BE2C (cell line): ENCODE measurements around the gene LRBA.
A peak's percentile ranks its signal among the peaks of the same experiment; 100 is the strongest.
"Not testable (repeated sequence)": the region's sequence is repeated elsewhere in the genome, so short reads cannot be mapped to it uniquely, and the experiment has no call there.

Source experiments
- DNase-seq: peaks from one replicate; pipeline ENCODE4 v3.0.0-alpha.2; 2020
- H3K27me3 ChIP-seq: fragments of 250-450 bp; sonication (Bioruptor Pico); 2 replicates; pipeline ENCODE4 v1.5.1; 2020; ENCODE audit warnings: mild to moderate bottlenecking
- H3K36me3 ChIP-seq: fragments of 250-450 bp; sonication (Bioruptor Pico); 2 replicates; pipeline ENCODE4 v1.5.1; 2020; ENCODE audit warnings: mild to moderate bottlenecking
- H3K4me1 ChIP-seq: fragments of 250-450 bp; sonication (Bioruptor Pico); 2 replicates; pipeline ENCODE4 v1.5.1; 2020
- H3K4me3 ChIP-seq: 2 replicates; pipeline ENCODE4 v1.5.1; 2011; ENCODE audit warnings: low read depth, low read length
- H3K9me3 ChIP-seq: fragments of 250-450 bp; sonication (Bioruptor Pico); 2 replicates; pipeline ENCODE4 v1.5.1; 2020
- CTCF ChIP-seq: IDR thresholded peaks from 2 replicates; pipeline ENCODE4 v1.5.1; 2012; ENCODE audit warnings: mild to moderate bottlenecking, low read depth, low read length

The LRBA gene

GRCh38 chr4:150679765-150680343, 335.2 kb downstream of the LRBA start:
- Histone ChIP-seq H3K27me3 (no peaks in the 10 kb centered on the region), H3K9me3 (no peaks in the 10 kb centered on the region), H3K4me1 (peaks cover 16% of the 10 kb centered on the region), H3K36me3 (no peaks in the 10 kb centered on the region), H3K4me3 (peak overlapping the region; percentile 59)
- TF ChIP-seq CTCF: no peak
- no peak for DNase-seq

DNA sequence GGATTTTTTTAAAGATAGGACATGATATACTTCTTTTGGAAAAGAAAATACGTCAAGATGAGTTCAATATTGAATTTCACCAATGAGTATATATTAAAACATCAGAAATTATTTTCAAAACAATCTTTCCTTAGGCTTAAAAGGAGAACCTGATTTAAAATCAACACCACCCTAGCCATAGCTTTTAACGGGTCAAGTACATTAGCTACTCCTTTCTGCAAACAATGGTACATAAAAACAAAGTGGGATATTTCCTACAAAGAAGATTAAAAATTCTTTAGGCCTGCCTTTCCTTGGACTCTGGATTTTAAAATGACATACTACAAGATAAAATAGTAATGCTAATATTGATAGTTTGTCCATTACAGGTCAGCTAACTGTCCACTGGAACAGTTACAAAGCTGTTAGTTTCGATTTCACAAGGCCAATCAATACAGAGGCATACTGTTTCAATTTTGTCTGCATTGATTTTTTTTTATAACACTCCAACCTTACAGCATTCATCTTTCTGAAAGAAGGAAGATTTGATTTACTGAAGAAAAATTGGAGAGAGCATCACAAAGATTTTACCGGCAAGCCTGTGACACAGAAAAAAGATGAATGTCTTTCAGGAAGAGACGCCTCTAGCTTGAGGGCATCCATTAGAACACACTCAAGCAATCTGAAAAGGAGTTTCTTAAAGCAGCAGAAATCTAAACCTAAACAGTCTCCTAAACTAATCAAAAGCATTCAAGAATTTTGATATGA, 335.9 kb downstream of the LRBA start:
- peak overlapping the region; percentile 59 for H3K4me3 ChIP-seq
- no peaks in the 10 kb centered on the region for H3K27me3 ChIP-seq
- H3K4me1 ChIP-seq: peaks cover 16% of the 10 kb centered on the region
- no peak for TF ChIP-seq CTCF
- H3K9me3 ChIP-seq: no peaks in the 10 kb centered on the region
- no peak for DNase-seq
- no peaks in the 10 kb centered on the region for H3K36me3 ChIP-seq

- Histone ChIP-seq H3K4me3 (no peak overlapping the region), H3K9me3 (no peaks in the 10 kb centered on the region), H3K36me3 (no peaks in the 10 kb centered on the region), H3K27me3 (no peaks in the 10 kb centered on the region), H3K4me1 (no peaks in the 10 kb centered on the region; the same call in 1 of the 2 replicates)
- no peak for TF ChIP-seq CTCF
- no peak for DNase-seq
These were observed 341.3 kb downstream of the LRBA start for GRCh38 chr4:150673793-150674192.

DNA sequence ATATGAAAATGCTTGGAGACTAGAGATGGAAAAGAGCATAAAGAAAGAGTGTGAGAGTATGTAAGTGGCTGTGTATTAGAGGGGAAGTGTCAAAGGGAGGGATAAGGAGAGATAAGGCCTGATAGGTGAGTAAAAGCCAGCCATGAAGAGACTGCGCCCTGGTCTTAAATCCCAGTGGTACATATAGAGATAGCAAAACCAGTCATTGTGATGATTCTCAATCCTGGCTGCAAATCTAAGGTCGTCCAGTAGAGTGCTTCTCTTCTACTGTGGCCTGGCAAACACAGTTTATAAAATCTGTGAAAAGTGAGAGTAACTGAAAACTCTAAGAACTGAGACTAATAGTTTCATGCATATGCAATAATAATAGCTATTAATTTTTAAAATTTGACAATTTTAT, 346.3 kb downstream of the LRBA start:
- peak; percentile 45 for TF ChIP-seq CTCF
- Histone ChIP-seq H3K36me3 (no peaks in the 10 kb centered on the region), H3K4me1 (peaks cover 7% of the 10 kb centered on the region; the same call in 1 of the 2 replicates), H3K9me3 (no peaks in the 10 kb centered on the region), H3K27me3 (no peaks in the 10 kb centered on the region), H3K4me3 (no peak overlapping the region)
- no peak for DNase-seq

GRCh38 chr4:150664935-150665334, 350.1 kb downstream of the LRBA start:
- no peak for TF ChIP-seq CTCF
- Histone ChIP-seq H3K9me3 (no peaks in the 10 kb centered on the region), H3K4me3 (no peak overlapping the region), H3K27me3 (no peaks in the 10 kb centered on the region), H3K4me1 (peaks cover 7% of the 10 kb centered on the region; the same call in 1 of the 2 replicates), H3K36me3 (no peaks in the 10 kb centered on the region)
- no peak for DNase-seq

DNA sequence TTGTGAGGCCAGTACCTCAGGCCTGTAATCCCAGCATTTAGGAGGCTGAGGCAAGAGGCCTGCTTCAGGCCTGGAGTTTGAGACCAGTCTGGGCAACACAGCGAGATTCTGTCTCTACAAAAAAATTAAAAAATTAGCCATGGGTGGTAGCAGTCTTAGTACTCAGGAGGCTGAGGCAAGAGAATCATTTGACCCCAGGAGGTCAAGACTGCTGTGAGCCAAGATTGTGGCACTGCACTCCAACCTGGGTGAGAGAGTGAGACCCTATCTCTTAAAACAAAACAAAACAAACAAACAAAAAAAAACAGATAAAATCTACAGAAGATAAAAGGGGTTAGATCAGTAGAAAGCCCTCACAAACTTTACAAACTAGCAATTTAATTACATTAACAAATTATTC, 352.4 kb downstream of the LRBA start:
- no peak overlapping the region for H3K4me3 ChIP-seq
- DNase-seq: no peak
- H3K4me1 ChIP-seq: peaks cover 7% of the 10 kb centered on the region; the same call in 1 of the 2 replicates
- no peaks in the 10 kb centered on the region for H3K27me3 ChIP-seq
- no peaks in the 10 kb centered on the region for H3K36me3 ChIP-seq
- no peak for TF ChIP-seq CTCF
- H3K9me3 ChIP-seq: no peaks in the 10 kb centered on the region

DNA sequence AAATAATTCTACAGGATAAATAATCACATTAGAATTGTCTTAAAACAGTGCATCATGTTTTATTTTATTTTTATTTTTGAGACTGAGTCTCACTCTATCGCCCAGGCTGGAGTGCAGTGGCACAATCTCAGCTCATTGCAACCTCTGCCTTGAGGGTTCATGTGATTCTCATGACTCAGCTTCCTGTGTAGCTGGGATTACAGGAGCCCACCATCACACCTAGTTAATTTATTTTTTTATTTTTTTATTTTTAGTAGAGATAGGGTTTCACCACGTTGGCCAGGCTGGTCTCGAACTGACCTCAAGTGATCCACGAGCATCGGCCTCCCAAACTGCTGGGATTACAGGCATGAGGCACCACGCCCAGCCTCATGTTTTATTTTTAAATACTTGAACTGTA, 353.5 kb downstream of the LRBA start:
- H3K27me3 ChIP-seq, H3K9me3 ChIP-seq, H3K36me3 ChIP-seq, H3K4me1 ChIP-seq, DNase-seq, H3K4me3 ChIP-seq: not testable (repeated sequence)

DNA sequence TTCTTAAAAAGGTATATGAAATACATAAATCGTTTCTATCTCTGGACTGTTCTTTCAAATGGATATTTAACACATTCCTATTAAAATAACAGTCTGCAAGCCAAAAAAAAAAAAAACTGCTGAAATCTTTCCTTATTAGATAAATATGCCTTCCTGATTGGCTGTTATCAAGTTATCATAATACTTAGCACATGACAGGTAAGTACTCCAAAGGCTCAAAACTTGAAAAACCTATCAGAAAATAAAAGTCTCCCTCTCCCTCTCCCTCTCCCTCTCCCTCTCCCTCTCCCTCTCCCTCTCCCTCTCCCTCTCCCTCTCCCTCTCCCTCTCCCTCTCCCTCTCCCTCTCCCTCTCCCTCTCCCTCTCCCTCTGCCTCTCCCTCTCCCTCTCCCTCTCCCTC, 356.8 kb downstream of the LRBA start:
- not testable (repeated sequence) for H3K36me3 ChIP-seq, DNase-seq

More for the DNA sequence above, 356.8 kb downstream of the LRBA start:
- H3K4me3 ChIP-seq, H3K27me3 ChIP-seq, H3K4me1 ChIP-seq, H3K9me3 ChIP-seq: not testable (repeated sequence)
